GM19043 (cell line): ENCODE data around the gene COPA.

ENCODE experiments used
- ATAC-seq: cut with Tn5 transposase; IDR thresholded peaks from one replicate; pipeline ENCODE4 v1.9.1; 2021; ENCODE audit warnings: low read depth; ENCODE audit not compliant: unreplicated experiment

COPA gene

DNA sequence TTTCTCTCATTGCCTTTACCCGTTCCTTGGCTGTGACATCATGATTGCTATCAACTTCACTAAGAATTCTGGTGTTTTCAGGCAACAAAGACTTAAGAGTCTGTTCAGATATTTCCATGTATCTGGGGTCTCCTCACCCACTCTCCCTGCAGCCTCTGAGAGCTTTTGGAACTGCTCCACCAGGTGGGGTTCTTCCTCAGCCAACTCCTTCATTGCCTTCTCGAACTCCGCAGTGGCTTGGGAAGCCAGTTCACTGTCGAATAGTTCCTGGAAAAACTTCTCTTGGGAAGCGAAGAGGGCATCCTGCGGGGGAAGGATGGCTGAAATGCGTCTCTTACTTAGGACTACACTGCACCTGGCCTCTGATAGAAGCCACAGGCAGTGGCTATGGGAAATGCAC lies 60.2 kb downstream of the COPA start:
- ATAC-seq: no peak

GRCh38 chr1:160277987-160278386 lies 65.1 kb downstream of the COPA start:
- no peak for ATAC-seq

DNA sequence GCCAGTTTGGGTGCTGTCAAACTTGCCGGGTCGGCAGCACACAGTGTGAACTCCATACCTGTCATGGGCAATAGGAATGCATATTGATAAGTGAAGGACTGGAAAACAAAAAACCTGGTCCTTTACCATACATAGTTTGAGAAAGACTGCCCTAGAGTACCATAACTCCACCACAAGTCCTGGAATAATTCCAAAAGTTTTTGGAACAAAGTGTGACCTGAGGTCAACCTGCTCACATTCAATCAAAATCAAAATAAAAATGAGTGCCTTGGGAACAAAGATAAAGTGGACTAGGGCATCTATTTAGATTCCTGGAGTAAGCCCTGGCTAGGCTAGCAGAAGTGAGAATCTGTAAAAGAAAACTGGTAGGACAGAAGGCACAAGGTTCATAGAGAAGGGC lies 65.7 kb downstream of the COPA start:
- ATAC-seq: no peak

DNA sequence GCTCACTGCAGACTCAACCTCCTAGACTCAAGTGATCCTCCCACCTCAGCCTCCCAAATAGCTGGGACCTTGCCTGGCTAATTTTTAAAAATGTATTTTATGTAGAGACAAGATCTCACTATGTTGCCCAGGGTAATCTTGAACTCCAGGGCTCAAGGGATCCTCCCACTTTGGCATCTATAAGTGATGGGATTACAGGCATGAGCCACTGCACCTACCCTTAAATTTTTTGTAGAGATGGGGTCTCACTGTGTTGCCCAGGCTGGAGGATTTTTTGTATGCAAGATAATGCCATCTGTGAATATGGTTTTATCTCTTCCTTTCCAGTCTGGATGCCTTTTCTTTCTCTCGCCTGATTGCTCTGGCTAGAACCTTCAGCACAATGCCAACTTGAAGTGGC lies 72.0 kb downstream of the COPA start:
- no peak for ATAC-seq

GRCh38 chr1:160267284-160267991 lies 75.6 kb downstream of the COPA start:
- no peak for ATAC-seq

- ATAC-seq: no peak
Observed at GRCh38 chr1:160264795-160265307, 78.2 kb downstream of the COPA start.

- ATAC-seq: peak; percentile 75
Observed at GRCh38 chr1:160261893-160262794, 80.9 kb downstream of the COPA start, which contains the start of gene DCAF8. Gene DCAF8 (minus strand): TSS chr1:160262549. CDS start chr1:160244008, 18,541 bp downstream.

GRCh38 chr1:160261556-160261892 lies 81.5 kb downstream of the COPA start:
- no peak for ATAC-seq

- no peak for ATAC-seq
Observed at GRCh38 chr1:160260406-160261382, 82.4 kb downstream of the COPA start.

GRCh38 chr1:160258177-160258798 lies 84.8 kb downstream of the COPA start:
- no peak for ATAC-seq

DNA sequence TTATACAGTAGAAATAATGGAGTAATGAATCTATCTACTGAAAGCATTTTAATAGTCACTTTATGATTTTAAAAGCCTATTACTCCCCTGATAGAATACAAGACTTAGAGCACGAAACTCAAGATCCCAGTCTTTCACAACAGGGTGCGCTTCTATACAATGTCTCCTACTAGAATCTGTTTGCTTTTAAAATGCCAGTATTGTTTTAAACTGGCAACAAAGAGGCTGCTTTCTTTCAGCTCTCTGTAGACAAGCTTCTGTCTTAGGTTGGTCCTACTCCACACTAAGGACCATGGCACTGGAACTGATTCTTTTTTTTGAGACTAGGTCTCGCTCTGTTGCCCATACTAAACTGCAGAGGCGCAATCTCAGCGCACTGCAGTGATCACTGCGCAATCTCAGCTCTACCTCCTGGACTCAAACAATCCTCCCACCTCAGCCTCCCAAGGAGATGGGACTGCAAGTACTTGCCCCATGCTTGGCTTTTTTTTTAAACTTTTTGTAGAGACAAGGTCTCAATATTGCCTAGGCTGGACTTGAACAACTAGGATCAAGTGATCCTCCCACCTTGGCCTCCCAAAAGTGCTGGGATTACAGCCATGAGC lies 85.5 kb downstream of the COPA start:
- no peak for ATAC-seq

- ATAC-seq: no peak
Observed at GRCh38 chr1:160256396-160257046, 86.5 kb downstream of the COPA start.

DNA sequence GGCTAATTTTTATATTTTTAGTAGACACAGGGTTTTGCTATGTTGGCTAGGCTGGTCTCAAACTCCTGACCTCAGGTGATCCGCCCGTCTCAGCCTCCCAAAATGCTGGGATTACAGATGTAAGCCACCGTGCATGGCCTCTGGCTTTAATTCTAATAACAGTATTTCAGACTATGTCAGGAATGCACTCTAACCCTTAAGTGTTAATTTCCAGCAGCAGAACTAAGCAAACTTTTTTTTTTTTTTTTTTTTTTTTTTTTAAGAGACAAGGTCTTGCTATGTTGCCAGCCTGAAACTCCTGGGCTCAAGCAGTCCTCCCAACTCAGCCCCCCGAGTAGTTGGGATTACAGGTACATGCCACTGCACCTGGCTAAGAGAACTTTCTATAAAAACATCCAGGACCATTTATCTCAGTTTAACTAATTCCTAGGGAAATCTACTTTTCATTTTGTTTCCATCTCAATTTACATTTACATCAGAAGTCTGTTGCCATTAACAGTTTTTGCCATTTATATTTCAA lies 87.2 kb downstream of the COPA start:
- ATAC-seq: no peak

DNA sequence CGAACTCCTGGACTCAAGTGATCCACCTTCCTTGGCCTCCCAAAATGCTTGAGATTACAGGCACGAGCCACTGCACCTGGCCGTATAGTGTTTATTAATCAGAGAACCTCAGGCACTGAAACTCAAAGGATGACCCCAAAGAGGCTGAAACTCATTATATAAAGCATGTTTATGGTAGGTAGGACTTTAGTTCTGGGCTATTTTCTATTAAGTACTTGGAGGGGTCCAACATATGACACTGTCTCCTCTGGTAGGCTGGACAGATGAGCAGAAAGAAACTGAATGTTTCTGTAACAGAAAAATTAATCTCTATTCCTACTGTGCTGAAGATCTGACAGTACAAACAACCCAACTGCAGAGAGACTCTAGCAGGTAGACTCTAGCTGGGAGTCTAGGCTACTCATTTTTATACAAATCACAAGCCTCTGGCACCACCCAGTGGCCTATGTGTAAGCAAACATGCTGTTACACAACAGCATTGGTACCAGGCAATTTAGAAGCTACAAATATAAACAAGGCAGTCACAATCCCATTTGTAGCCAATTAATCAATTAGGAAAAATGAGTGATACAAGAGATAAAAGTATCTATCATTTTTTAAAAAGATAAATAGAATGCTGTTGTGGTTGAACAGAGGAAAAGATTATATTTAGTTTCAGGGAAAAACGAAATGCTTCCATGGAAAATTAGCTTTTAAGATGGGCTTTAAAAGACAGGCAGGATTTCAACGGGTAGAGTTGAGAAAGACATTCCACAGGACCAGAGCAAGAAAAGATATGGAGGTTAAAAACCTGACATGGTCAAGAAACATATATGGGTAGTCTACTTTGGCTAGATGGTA lies 91.1 kb downstream of the COPA start:
- ATAC-seq: peak; percentile 61

DNA sequence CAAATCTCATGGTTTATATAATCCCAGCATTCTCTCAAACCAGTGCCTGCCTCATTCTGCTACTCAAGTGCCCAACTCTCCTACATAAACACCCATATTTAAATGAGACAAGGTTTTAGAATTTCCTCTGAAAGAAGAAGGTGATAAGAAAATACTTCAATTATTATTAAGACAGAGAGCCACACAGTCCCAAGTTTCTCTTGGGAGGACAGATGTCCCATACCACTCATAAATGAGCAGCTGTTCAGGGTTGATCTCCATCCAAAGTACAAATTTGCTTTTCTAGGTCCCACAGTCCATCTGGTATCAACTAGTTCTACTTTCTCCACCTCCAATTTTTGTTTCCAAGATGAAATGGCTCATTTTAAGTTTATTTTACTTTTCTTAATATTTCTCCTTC lies 92.0 kb downstream of the COPA start:
- no peak for ATAC-seq

- no peak for ATAC-seq
Observed at GRCh38 chr1:160247053-160247452, 96.0 kb downstream of the COPA start.

- ATAC-seq: no peak
Observed at GRCh38 chr1:160245434-160245833, 97.6 kb downstream of the COPA start.

DNA sequence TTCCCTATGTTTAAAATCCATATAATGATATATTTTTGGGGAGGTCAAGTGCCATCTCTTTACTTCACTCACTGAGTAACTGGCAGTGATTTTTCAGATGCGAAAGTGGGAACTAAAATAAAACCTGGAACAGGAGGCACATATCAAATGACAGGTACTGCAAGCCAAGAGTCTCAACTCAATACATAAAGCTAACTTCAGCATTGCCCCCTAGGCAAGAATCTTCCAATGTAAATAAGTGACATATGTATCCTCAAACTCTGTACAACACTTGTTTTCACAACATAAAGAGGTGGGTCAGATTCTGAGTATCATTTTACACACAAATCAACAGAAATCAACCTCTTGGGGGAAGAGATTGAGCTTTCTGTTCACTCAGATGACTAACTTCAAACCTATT lies 98.8 kb downstream of the COPA start:
- no peak for ATAC-seq
